Natural killer cell treated with Interleukin-12 subunit alpha and Interleukin-12 subunit beta and Interleukin-15 and Interleukin-18, amount 100 ng/mL, for 72 hours (primary cell): ENCODE data around the gene DHX38. TPM values are rescaled to one million over a fixed set of nuclear protein-coding genes. Genes with fewer than 3 reads are reported as not detected.

ENCODE experiments used
- ATAC-seq, 2 donors: fragments of 150-1000 bp; cut with Tn5 transposase in 1 of 2; sonication (Bioruptor Pico), chemical (Tn5 transposase) in 1 of 2; 2 replicates each; pipeline ENCODE4 v1.10.0; 2021
- DNase-seq: peaks from one replicate; pipeline ENCODE4 v3.0.0; 2022; ENCODE audit warnings: low spot score
- H3K27ac Mint-ChIP-seq, 2 donors: 1 replicate in 1 of 2; 2 replicates in 1 of 2; pipeline ENCODE4 v1.8.0; 2022; ENCODE audit warnings: mixed read lengths in 2 of 2, mild to moderate bottlenecking in 1 of 2, moderate library complexity in 1 of 2
- H3K27me3 Mint-ChIP-seq, 2 donors: 1 replicate in 1 of 2; 2 replicates in 1 of 2; pipeline ENCODE4 v1.8.0; 2022; ENCODE audit warnings: mixed read lengths in 2 of 2
- H3K36me3 Mint-ChIP-seq: one replicate; pipeline ENCODE4 v1.8.0; 2022; ENCODE audit warnings: mixed read lengths
- H3K4me1 Mint-ChIP-seq, 2 donors: 1 replicate in 1 of 2; 2 replicates in 1 of 2; pipeline ENCODE4 v1.8.0; 2022; ENCODE audit warnings: low read depth in 2 of 2, mixed read lengths in 2 of 2, mild to moderate bottlenecking in 1 of 2
- H3K4me3 Mint-ChIP-seq: one replicate; pipeline ENCODE4 v1.8.0; 2022; ENCODE audit warnings: mixed read lengths
- H3K9me3 Mint-ChIP-seq: 2 replicates; pipeline ENCODE4 v1.8.0; 2022; ENCODE audit warnings: mixed read lengths
- total RNA-seq, 2 donors: library from RNA; stranded (reverse); gene quantifications; one replicate each; pipeline ENCODE4 v1.2.3, GENCODE V29; 2022

Gene DHX38
- total RNA-seq, 2 donors from 2014 or later = 108 to 121 TPM

DNA sequence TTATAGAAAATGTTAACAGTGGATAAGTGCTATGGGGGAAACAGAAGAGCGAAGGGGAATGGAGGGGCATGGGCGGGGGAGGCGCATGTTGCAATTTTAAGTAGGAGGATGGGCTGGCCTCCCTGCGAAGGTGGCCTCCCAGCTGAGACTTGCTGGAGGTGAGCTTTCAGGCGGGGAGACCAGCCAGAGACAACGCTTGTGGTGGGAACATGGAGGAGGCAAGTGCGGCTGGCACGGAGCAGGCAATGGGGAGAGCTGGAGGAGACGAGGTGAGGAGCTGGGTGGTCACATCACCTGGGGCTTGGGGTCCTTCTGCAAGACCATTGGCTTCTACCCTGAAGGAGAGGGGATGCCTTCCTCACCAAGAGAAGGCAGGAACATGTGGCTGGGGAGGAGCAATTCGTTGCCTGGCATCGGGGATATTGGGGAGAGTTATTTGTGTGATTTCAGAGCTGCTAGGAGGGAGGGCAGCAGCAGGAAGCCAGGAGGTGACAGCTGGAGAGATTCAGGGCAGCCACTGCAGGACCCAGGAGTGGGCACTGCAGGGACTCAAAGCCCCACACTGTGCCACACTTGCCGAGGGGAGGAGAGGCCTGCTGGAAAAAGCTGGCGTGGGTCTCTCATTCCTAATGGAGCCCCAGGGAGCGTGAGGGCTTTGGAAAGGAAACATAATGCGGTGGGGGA lies 43.9 kb downstream of the DHX38 start:
- ATAC-seq = no peak
- Mint-ChIP-seq H3K9me3 (no peaks in the 10 kb centered on the region), H3K4me1 (no peaks in the 10 kb centered on the region), H3K36me3 (no peaks in the 10 kb centered on the region), H3K27ac (no peak overlapping the region), H3K4me3 (no peak overlapping the region), H3K27me3 (no peaks in the 10 kb centered on the region)
- DNase-seq = no peak

DNA sequence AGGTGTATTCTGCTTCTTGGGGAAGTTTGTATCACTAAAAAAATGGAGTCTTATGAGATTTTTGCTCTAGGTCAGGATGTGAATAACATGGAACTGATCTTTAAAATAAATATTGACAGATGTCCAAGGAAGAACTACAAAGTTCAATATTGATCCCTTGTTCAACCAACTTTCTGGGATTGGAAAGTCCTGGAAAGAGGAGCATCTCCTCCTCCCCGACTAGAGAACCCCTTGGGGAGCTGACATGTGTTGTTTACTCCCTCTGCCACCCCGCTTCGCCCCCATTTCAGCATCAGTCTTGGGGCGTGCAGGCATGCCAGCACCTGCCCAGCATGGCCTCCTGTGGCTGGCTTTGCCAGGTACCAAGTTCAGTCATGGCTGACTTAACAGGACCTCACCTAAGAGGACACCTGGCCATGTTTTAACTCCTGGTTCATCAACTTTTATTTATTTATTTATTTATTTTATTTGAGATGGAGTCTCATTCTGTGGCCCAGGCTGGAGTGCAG lies 44.5 kb downstream of the DHX38 start:
- Mint-ChIP-seq H3K27me3 (no peaks in the 10 kb centered on the region), H3K36me3 (no peaks in the 10 kb centered on the region), H3K4me1 (no peaks in the 10 kb centered on the region), H3K4me3 (no peak overlapping the region), H3K27ac (no peak overlapping the region), H3K9me3 (no peaks in the 10 kb centered on the region)
- DNase-seq (no peak), ATAC-seq (no peak)

DNA sequence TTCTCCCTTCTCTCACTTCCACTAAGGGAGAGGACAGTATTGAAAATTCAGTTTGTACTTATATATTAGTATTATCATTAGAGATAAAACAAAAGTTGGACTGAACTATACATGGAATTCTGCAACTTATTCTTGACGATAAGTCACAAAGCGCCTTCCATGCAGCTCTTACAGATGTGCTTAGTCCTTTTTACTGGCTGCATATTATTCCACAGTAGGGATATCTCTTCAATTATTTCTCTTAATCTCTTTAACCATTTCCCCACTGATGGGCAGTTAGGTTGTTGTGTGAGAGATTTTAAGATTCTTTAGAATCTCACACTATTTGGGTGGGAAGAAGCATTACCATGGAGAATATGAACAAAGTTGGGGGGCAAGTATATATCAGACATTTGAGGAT lies 46.3 kb downstream of the DHX38 start:
- Mint-ChIP-seq H3K4me3 (no peak overlapping the region), H3K36me3 (no peaks in the 10 kb centered on the region), H3K27me3 (peaks cover 0 to 3% of the 10 kb centered on the region in 2 donors), H3K9me3 (no peaks in the 10 kb centered on the region), H3K4me1 (no peaks in the 10 kb centered on the region), H3K27ac (no peak overlapping the region)
- ATAC-seq = no peak
- DNase-seq = no peak

DNA sequence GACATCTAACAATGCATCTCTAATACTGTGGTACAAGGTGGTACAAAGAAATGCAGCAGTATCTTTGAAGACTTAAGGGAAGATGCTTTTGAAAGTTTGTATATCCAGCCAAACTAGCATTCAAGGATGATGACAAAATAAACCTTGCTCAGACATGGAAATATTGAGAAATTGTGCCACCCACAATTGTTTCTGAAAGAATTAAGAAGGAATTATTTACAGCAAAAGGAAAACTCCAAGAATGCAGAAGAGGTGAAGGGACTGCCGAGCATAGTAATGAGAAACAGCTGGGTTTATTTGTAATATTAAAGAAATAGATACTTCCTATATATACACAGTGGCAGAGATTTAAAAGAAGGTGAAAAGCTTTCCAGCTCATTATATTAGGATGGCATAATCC lies 48.8 kb downstream of the DHX38 start:
- no peak overlapping the region for H3K4me3 Mint-ChIP-seq
- no peaks in the 10 kb centered on the region for H3K4me1 Mint-ChIP-seq
- H3K27ac Mint-ChIP-seq = no peak overlapping the region
- H3K36me3 Mint-ChIP-seq = no peaks in the 10 kb centered on the region
- H3K27me3 Mint-ChIP-seq = peaks cover 3 to 16% of the 10 kb centered on the region in 2 donors
- peaks cover under 1% of the 10 kb centered on the region for H3K9me3 Mint-ChIP-seq
- DNase-seq (no peak), ATAC-seq (no peak)

DNA sequence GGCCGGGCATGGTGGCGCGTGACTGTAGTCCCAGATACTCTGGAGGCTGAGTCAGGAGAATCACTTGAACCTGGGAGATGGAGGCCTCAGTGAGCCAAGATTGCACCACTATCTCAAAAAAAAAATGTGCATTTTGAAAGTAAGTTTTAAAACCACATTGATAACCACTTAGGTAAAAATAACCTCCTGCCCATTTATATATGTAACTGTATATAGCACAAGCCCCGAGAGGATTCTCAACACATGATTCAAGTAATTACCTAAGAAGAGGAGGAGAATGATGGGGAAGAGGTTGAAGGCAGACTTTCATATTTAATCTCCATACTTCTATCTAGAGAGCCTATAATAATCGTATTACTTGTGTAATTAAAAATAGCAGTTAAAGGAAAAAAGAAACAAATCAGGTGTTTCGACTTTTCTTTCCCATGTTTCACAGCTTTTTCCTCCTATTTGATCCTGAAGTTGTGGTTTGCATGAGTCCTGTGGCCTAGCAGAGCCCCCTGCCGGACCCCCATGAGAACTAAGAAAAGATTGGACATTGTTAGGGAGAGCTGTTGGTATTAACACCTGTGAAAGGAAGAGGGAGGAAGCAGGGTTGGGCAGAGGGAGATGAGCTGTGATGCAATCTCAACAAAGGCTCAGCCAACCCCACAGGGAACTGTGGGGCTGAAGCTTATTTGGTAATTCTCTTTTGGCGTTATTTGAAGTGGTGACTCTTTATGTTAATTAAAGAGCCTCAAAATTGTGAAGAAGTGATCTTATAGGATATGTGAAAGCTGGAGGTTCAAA lies 56.2 kb downstream of the DHX38 start:
- no peak for ATAC-seq
- Mint-ChIP-seq H3K27ac (no peak overlapping the region), H3K9me3 (peaks cover 3% of the 10 kb centered on the region), H3K4me3 (no peak overlapping the region), H3K27me3 (peaks cover 3 to 13% of the 10 kb centered on the region in 2 donors), H3K4me1 (no peaks in the 10 kb centered on the region), H3K36me3 (no peaks in the 10 kb centered on the region)
- DNase-seq = no peak

DNA sequence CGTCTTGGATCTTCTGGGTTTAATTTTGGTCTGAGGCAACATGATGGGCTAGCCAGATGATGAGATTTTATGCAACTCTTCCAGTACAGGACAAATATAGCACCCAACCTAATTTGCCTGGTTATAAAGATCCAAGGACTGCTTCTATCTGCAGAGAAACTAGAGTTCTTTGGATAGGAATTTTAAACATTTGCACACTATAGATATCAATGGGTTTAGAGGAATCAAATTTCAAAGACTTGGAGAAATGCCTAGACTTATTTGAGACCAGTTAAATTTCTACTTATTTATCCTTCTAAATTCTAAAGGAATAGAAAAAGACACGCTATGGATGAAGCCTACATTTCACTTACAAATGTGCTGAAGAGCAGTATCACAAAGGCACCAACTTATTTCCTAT lies 65.7 kb downstream of the DHX38 start:
- H3K4me3 Mint-ChIP-seq = no peak overlapping the region
- H3K9me3 Mint-ChIP-seq = no peaks in the 10 kb centered on the region

DNA sequence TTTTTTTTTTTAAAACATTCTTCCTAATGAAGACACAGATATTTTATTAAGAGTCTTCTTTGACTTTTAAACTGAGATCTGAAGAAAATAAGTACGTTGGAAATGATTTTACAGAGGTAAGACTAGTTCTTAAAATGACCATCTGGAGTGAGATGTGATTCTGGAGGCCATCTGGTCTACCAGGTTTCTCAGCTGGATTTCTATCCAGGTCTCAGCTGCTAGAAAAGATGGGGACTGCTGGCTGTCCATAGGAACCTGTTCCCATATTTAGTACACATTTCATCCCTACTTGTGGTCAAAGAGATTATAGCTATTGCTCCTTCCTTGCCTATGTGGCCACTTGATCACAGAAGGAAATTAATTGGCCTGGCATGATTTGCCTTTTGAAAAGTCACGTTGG lies 66.2 kb downstream of the DHX38 start:
- H3K9me3 Mint-ChIP-seq = no peaks in the 10 kb centered on the region
- no peak overlapping the region for H3K4me3 Mint-ChIP-seq
- no peaks in the 10 kb centered on the region for H3K4me1 Mint-ChIP-seq
- DNase-seq (no peak), ATAC-seq (no peak)
- no peaks in the 10 kb centered on the region for H3K36me3 Mint-ChIP-seq
- no peak overlapping the region for H3K27ac Mint-ChIP-seq
- H3K27me3 Mint-ChIP-seq = peaks cover 0 to 5% of the 10 kb centered on the region in 2 donors

More for the DNA sequence above, 65.7 kb downstream of the DHX38 start:
- no peak overlapping the region for H3K27ac Mint-ChIP-seq
- no peak for DNase-seq
- H3K36me3 Mint-ChIP-seq = no peaks in the 10 kb centered on the region
- ATAC-seq = no peak
- H3K27me3 Mint-ChIP-seq = peaks cover 0 to under 1% of the 10 kb centered on the region in 2 donors
- H3K4me1 Mint-ChIP-seq = no peaks in the 10 kb centered on the region

DNA sequence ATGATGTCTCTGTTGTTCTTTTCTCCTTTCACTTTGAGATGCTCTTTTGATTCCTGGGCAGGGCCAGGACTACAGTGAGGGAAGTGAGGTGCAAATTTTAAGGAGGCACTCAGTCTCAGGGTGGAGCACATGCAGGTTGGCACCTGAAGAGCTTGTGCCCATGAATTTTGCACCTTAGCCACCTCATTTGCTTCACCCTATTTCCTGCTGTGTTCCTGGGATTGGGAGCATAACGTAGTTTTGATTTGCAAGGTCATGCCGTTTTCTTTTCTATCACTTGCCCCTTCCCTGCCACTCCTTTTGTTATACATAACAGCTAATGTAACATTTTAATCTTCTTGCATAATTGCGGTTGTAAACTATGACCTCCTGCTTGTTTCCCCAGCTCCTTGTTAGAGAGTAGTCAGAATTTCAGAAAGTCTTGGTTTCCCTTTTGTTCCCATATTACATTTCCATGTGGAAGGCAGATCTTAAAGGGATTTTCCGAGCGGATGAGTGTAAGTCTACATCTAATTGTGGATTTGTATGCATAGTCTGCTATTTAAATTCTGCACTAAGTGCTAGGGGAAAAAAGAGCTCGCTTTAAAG lies 68.6 kb downstream of the DHX38 start:
- no peaks in the 10 kb centered on the region for H3K9me3 Mint-ChIP-seq
- H3K36me3 Mint-ChIP-seq = no peaks in the 10 kb centered on the region
- no peaks in the 10 kb centered on the region for H3K4me1 Mint-ChIP-seq
- peaks cover 2 to 18% of the 10 kb centered on the region in 2 donors for H3K27me3 Mint-ChIP-seq
- DNase-seq = no peak
- no peak overlapping the region for H3K4me3 Mint-ChIP-seq
- ATAC-seq = no peak
- no peak overlapping the region for H3K27ac Mint-ChIP-seq

Other genes with a start within 250 kb of the DHX38 start
- 10 to 100 TPM; 24.5 to 25.7 TPM for gene ATXN1L, start 247.9 kb upstream of the DHX38 start, total RNA-seq
- 1 to 10 TPM; 2.8 to 5.8 TPM for gene ZNF821, start 209.7 kb upstream of the DHX38 start, total RNA-seq
- 100 to 1,000 TPM; 169 to 181 TPM for gene IST1, start 198.3 kb upstream of the DHX38 start, total RNA-seq
- gene PKD1L3, start 93.4 kb upstream of the DHX38 start, total RNA-seq = not detected
- 10 to 100 TPM; 14.8 to 28.7 TPM for gene DHODH, start 85.1 kb upstream of the DHX38 start, total RNA-seq
- not detected for gene HP, start 39.3 kb upstream of the DHX38 start, total RNA-seq
- gene HPR, start 30.6 kb upstream of the DHX38 start, total RNA-seq = not detected
- 10 to 100 TPM; 24.2 to 28.8 TPM for gene TXNL4B, start 227 bp upstream of the DHX38 start, total RNA-seq
- under 1 TPM; 0.45 to 0.67 TPM for gene PMFBP1, start 78.3 kb downstream of the DHX38 start, total RNA-seq